Left ventricle myocardium superior (tissue), 1 donor: ENCODE results near the gene EIF5AL1. TPM values are rescaled to one million over a fixed set of nuclear protein-coding genes. Genes with fewer than 3 reads are reported as not detected.
"Not testable (repeated sequence)": the region's sequence is repeated elsewhere in the genome, so short reads cannot be mapped to it uniquely, and the experiment has no call there.

Experiments used
- ATAC-seq: fragments of 200-7000 bp; cut with Tn5 transposase; one replicate; pipeline ENCODE4 v1.9.1; 2020; ENCODE audit warnings: mild to moderate bottlenecking, moderate library complexity
- DNase-seq: peaks from one replicate; pipeline ENCODE4 v3.0.0-alpha.2; 2020
- intact Hi-C: fragments of 100-400 bp; cut with micrococcal nuclease; formaldehyde crosslinking; loops from one replicate; pipeline ENCODE4 v1.11.0; 2022
- total RNA-seq: library from RNA; stranded (reverse); fragmentation: NEBNext Ultra II Directional; extraction: Animal tissue kit (Norgen Biotek cat#: 25700); gene quantifications from one replicate; pipeline ENCODE4 v1.2.1, GENCODE V29; 2021
- donor health status: DM: no; HTN: yes; CAD: no; lungs with severe emphysema.

The EIF5AL1 gene
- total RNA-seq, 1 donor from 2014 or later: 0.12 TPM

DNA sequence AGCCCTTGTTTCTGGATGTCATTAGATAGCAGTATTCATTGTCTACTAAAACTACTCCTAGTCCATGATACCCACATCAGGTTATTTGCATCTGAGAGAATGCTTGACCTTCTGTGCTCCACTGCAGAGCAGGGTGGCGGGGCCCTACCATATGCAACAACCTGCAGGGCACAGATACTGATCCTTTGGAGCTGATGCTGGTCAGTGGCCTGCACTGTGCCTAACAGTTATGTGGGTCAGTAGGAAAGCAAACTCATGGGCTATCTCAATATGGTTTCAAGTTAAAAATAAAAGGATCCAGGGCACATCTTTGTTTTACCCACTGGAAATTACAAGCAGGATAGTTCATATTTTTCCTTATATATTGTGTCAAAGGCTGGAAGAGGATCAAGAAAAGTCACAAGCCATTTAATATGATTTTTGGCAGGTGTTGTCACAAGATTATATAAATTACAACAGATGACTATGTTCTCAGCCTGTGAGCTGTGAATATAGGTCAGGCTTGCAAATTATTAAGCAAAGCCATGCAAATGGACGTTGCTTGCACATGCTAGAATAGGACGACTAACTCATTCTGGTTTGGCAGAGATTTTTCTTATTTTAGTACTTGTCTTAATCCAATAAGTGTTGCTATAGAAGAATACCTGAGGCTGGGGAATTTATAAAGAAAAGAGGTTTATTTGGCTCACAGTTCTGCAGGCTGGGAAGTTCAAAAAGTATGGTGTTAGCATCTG lies 32.8 kb downstream of the EIF5AL1 start:
- ATAC-seq, DNase-seq, intact Hi-C loops: not testable (repeated sequence)

- DNase-seq, intact Hi-C loops, ATAC-seq: not testable (repeated sequence)
Measured at GRCh38 chr10:79547128-79547527, 34.8 kb downstream of the EIF5AL1 start.

DNA sequence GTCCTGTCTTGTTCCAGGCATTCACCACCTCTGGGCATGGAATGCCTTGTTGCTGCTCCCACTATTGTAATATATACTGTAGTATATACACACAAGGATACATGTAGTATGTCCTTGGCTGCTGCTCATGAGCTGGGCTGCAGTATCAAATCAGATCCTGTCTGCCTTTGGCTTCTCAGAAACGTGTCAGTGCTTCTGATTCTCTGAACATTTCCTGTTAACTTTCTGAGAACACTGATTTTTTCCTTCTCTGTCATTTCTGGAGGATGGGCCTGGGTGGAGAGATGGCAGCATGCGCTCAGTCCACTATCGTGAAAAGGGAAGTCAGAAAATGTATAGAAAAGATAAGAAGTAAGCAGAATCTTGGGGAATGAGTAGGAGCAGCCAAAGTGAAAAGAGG lies 35.6 kb downstream of the EIF5AL1 start:
- no peak for ATAC-seq
- DNase-seq: no peak
- intact Hi-C loops: no loop called here

DNA sequence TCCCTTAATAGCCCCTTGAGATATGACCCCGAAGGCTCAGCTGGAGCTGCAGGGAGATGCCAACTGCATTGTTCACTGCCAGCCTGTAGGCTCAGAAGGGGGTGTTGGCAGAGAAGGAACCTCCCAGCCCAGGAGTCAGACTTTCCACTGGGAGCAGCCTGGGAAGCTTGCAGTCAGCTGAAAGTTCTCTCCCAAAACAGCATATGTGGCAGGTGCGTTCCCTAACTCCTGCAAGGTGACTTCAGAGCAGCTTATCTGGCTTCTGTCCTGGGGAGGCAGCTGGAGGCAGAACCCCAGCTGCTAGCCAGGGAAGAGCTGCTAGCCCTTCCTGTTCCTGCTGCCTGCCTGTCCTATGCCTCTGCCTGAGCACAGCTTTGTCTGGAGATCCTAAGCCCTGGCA lies 39.8 kb downstream of the EIF5AL1 start:
- intact Hi-C loops: no loop called here
- no peak for DNase-seq
- ATAC-seq: peak; percentile 77

GRCh38 chr10:79555354-79556309 lies 43.3 kb downstream of the EIF5AL1 start:
- DNase-seq (no peak), ATAC-seq (no peak)
- intact Hi-C loops: no loop called here

DNA sequence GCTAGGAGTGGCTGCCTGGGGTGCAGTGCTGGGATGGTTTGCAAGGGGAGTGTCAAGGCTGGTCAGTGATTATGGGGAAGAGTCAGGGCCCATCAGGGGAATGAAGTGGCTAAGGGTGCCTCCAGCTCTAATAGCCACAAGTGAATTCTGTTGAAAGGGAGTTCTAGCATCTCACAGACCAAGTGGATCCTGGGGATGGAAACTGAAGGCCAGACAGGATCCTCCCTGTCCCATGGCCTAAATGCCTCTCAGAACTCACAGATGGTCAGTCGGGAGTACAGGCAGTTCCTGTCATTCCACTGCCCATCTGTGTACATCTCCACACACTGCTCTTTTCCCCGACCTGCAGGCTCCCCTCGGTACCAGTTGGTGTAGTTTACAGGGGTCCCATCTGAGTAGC lies 44.6 kb downstream of the EIF5AL1 start:
- intact Hi-C loops, DNase-seq, ATAC-seq: not testable (repeated sequence)

- no peak for ATAC-seq
- DNase-seq: no peak
- intact Hi-C loops: no loop called here
Measured at GRCh38 chr10:79559726-79560125, 47.4 kb downstream of the EIF5AL1 start.

- no peak for DNase-seq
- intact Hi-C loops: no loop called here
- ATAC-seq: no peak
Measured at GRCh38 chr10:79560160-79560709, 47.9 kb downstream of the EIF5AL1 start, which contains the start of gene SFTPA2. Gene SFTPA2 (minus strand): TSS chr10:79560407. CDS start chr10:79559483, 924 bp downstream.

DNA sequence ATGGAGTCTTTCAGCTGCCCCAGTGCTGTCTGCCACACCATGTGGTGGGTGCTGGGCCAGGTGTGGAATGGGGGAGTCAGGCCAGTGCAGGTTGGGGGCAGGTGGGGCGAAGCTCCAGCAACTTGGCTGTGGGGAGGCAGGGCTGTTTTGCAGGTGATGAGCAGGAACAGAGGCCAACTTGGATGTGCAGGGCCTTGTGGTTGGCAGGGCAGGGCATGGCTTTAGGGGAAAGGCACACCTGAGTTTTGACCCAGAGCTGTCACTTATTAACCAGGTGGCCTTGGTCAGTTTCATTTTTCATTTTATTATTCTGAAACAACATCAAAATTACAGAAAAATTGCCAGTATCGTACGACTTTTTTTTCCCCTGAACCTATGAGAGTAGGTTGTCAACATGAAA lies 48.9 kb downstream of the EIF5AL1 start:
- no peak for ATAC-seq
- intact Hi-C loops: no loop called here

DNA sequence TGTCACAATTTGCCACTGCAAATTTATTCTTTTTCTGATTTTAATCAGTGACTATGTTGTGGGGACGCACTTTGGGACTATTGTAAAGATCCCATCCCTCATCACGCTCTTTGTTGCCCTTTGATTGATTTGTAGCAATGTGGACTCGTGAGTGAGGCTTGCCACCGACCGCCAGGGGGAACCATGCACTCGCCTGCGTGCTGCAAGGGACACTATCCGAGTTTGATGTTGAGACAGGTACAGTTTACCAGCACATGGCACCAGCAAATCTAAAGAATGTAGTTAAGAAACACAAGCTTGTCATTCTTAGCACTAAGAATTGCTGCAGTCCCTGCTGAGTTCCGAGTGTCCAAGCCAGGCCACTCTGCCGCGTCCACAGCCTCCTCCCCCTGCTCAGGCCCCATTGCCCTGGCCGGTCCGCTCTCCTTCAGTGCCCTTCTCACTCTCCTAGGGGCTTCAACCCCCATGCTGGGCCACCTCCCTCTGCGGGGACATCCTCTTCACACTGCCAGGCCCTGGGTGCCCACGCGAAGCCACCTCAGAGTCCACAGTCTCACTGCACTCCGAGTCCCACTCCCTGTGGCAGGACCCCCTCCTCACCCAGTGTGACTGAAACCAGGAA lies 49.9 kb downstream of the EIF5AL1 start:
- DNase-seq (peak; percentile 77), ATAC-seq (peak; percentile 87)
- intact Hi-C loops: no loop called here

More for the DNA sequence above, 48.9 kb downstream of the EIF5AL1 start:
- DNase-seq: no peak

DNA sequence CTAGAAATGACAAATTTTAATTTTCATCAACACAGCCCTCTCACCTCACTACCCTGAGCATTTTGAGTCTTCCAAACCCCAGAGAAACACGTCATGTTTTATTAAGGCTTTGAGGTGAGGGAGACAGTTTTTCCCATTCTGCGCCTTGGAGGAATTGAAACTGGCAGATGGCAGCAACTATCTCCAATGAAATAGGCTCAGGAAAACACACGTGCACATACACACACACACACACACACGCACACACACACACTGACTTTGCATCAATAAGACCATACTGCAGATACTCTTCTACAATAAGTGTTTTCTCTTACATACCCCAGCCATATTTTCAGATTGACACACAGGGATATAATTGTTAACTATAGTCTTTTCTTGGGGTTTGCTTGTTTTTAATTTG lies 51.1 kb downstream of the EIF5AL1 start:
- DNase-seq (no peak), ATAC-seq (no peak)
- intact Hi-C loops: no loop called here

Other genes starting within 250 kb of the EIF5AL1 start
- 139 TPM for gene PPIF, start 165.1 kb upstream of the EIF5AL1 start, total RNA-seq
- gene ZCCHC24, start 66.9 kb upstream of the EIF5AL1 start, total RNA-seq: 49.0 TPM
- gene SFTPA2, start 47.9 kb downstream of the EIF5AL1 start, total RNA-seq: 0.35 TPM
- 0.17 TPM for gene SFTPA1, start 98.4 kb downstream of the EIF5AL1 start, total RNA-seq
- 1.2 TPM for gene NUTM2B, start 190.7 kb downstream of the EIF5AL1 start, total RNA-seq